Caco-2 (cell line): ENCODE measurements around the gene EFL1. TPM values are rescaled to one million over a fixed set of nuclear protein-coding genes. Genes with fewer than 3 reads are reported as not detected.

Experiments
- BruUV-seq: library from RNA; stranded (reverse); fragments of 400-500 nt; replicated peaks from 2 replicates; lab custom pipeline; 2021; lab: Mats Ljungman, UMichigan
- CTCF ChIA-PET: fragments of 300-600 bp; sonication (Branson Sonifier 250); formaldehyde crosslinking; loops from one replicate; lab custom pipeline; 2022; ENCODE audit warnings: antibody characterized with exemption; lab: Charles Lee
- POLR2A ChIA-PET: fragments of 300-600 bp; sonication (Branson Sonifier 250); formaldehyde crosslinking; loops from one replicate; lab custom pipeline; 2022; ENCODE audit warnings: antibody characterized with exemption; lab: Charles Lee
- DNase-seq, 2 experiments: peaks; one replicate each; pipeline versions ENCODE4 v3.0.0 to v3.0.0-alpha.2; 2020 to 2022
- H3K27me3 ChIP-seq: replicated peaks from 2 replicates; pipeline ENCODE4 v1.6.0; 2011; ENCODE audit warnings: low read length; ENCODE audit not compliant: control insufficient read depth, insufficient read depth
- H3K36me3 ChIP-seq: 2 replicates; pipeline ENCODE4 v1.5.1; 2011; ENCODE audit warnings: low read length; ENCODE audit not compliant: control insufficient read depth, insufficient read depth
- H3K4me1 ChIP-seq: fragments of 250-450 bp; sonication (Bioruptor Pico); 2 replicates; pipeline ENCODE4 v1.5.1; 2020; ENCODE audit warnings: mild to moderate bottlenecking
- H3K4me3 ChIP-seq: 2 replicates; pipeline ENCODE4 v1.5.1; 2011; ENCODE audit warnings: low read depth, mild to moderate bottlenecking, control low read depth, low read length
- H3K9me3 ChIP-seq: fragments of 250-450 bp; sonication (Bioruptor Pico); 2 replicates; pipeline ENCODE4 v1.5.1; 2020; ENCODE audit warnings: mild to moderate bottlenecking, moderate library complexity
- H3K27ac Mint-ChIP-seq: one replicate; pipeline ENCODE4 v1.8.0; 2022; ENCODE audit warnings: mixed read lengths; ENCODE audit not compliant: unreplicated experiment
- H3K27me3 Mint-ChIP-seq: one replicate; pipeline ENCODE4 v1.8.0; 2022; ENCODE audit warnings: mixed read lengths; ENCODE audit not compliant: insufficient read depth, unreplicated experiment
- H3K36me3 Mint-ChIP-seq: one replicate; pipeline ENCODE4 v1.8.0; 2022; ENCODE audit warnings: mild to moderate bottlenecking, mixed read lengths; ENCODE audit not compliant: insufficient read depth, unreplicated experiment
- H3K4me1 Mint-ChIP-seq: one replicate; pipeline ENCODE4 v1.8.0; 2022; ENCODE audit warnings: low read depth, mixed read lengths; ENCODE audit not compliant: unreplicated experiment
- H3K4me3 Mint-ChIP-seq: one replicate; pipeline ENCODE4 v1.8.0; 2022; ENCODE audit warnings: mild to moderate bottlenecking, moderate library complexity, mixed read lengths; ENCODE audit not compliant: unreplicated experiment
- H3K9me3 Mint-ChIP-seq: one replicate; pipeline ENCODE4 v1.8.0; 2022; ENCODE audit warnings: mixed read lengths; ENCODE audit not compliant: unreplicated experiment
- intact Hi-C: fragments of 100-400 bp; cut with micrococcal nuclease; formaldehyde crosslinking; loops from one replicate; pipeline ENCODE4 v1.10.0; 2022; ENCODE audit not compliant: unreplicated experiment
- total RNA-seq: library from RNA; stranded (reverse); gene quantifications from 2 replicates; pipeline ENCODE4 v1.2.3, GENCODE V29; 2022
- TF ChIP-seq, protein P1 (sequence below), 2 experiments: fragments of 200-600 bp in 1 of 2; IDR thresholded peaks; 1 replicate in 1 of 2; 2 replicates in 1 of 2; pipeline versions ENCODE4 v1.5.1 to v1.8.0; 2011 to 2022; ENCODE audit warnings: antibody characterized with exemption in 1 of 2, control low read depth in 1 of 2, inconsistent platforms in 1 of 2, low read depth in 1 of 2, low read length in 1 of 2, mild to moderate bottlenecking in 1 of 2, moderate library complexity in 1 of 2; ENCODE audit not compliant: insufficient read depth in 1 of 2, severe bottlenecking in 1 of 2, unreplicated experiment in 1 of 2

The EFL1 gene
- total RNA-seq, 1 experiment from 2014 or later: 10.3 TPM

DNA sequence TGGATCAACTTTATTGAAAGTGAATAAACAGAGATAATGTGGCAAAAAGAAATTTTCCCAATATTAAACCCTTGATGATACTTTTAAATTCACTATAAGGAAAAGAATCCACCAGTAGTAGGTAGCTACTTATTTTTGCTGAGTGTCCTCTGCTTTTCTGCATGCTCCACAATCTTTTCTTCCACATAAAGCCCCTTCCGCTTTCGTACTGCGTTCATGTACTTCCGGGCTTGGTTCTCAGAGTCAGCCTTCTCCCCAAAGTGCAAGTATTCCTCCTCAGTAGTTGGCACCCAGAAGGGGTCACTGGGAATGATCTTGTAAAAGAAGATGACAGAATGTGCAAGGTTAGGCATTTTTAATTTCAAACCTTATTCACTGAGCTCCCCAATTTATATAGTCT, 132.3 kb downstream of the EFL1 start:
- TF ChIP-seq, protein P1, sequence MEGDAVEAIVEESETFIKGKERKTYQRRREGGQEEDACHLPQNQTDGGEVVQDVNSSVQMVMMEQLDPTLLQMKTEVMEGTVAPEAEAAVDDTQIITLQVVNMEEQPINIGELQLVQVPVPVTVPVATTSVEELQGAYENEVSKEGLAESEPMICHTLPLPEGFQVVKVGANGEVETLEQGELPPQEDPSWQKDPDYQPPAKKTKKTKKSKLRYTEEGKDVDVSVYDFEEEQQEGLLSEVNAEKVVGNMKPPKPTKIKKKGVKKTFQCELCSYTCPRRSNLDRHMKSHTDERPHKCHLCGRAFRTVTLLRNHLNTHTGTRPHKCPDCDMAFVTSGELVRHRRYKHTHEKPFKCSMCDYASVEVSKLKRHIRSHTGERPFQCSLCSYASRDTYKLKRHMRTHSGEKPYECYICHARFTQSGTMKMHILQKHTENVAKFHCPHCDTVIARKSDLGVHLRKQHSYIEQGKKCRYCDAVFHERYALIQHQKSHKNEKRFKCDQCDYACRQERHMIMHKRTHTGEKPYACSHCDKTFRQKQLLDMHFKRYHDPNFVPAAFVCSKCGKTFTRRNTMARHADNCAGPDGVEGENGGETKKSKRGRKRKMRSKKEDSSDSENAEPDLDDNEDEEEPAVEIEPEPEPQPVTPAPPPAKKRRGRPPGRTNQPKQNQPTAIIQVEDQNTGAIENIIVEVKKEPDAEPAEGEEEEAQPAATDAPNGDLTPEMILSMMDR (IDR thresholded peaks at IDR 0.05; ENCODE audit: insufficient read depth in 1 of 2, low read depth in 1 of 2, low read length in 1 of 2, severe bottlenecking in 1 of 2, unreplicated experiment in 1 of 2): no peak
- no peak overlapping the region for H3K4me3 ChIP-seq

DNA sequence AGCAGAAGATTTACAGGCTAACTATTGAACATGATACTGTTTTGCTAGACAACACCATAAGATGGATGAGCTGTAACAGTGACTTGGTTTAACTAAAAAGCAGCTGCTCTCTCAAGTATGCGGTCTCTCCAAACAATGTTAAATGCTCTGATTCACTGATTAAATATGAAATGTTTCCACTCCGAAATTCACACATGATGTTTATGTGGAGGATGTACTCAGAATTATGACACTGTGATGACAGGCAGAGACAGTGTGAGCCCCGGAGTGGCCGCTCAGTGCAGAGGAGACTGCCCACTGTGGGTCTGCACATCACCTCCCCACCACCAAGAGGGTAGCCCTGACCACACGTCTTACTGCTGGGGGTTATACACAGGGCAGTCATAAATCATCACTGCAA, 132.8 kb downstream of the EFL1 start:
- DNase-seq: no peak
- TF ChIP-seq, protein P1 (IDR thresholded peaks at IDR 0.05; ENCODE audit: insufficient read depth in 1 of 2, low read depth in 1 of 2, low read length in 1 of 2, severe bottlenecking in 1 of 2, unreplicated experiment in 1 of 2): no peak
- H3K27ac Mint-ChIP-seq: no peak overlapping the region
- Histone ChIP-seq H3K27me3 (no peaks in the 10 kb centered on the region), H3K4me3 (no peak overlapping the region), H3K9me3 (no peaks in the 10 kb centered on the region), H3K4me1 (no peaks in the 10 kb centered on the region), H3K36me3 (no peaks in the 10 kb centered on the region)
- peaks cover 13% of the 10 kb centered on the region for H3K36me3 Mint-ChIP-seq
- no peaks in the 10 kb centered on the region for H3K4me1 Mint-ChIP-seq
- ChIA-PET CTCF (no interaction called here), POLR2A (no interaction called here)
- H3K4me3 Mint-ChIP-seq: no peak overlapping the region
- no TSS peak for BruUV-seq
- no peaks in the 10 kb centered on the region for H3K27me3 Mint-ChIP-seq
- no peaks in the 10 kb centered on the region for H3K9me3 Mint-ChIP-seq
- intact Hi-C loops: no loop called here

More for the DNA sequence above, 132.3 kb downstream of the EFL1 start:
- CTCF ChIA-PET: interaction anchor here (1.4 kb wide), 1 partner anchor 22 kb away, joined by 6 read pairs; no protein-coding TSS in a partner anchor
- Mint-ChIP-seq H3K27me3 (no peaks in the 10 kb centered on the region), H3K4me3 (no peak overlapping the region), H3K36me3 (peaks cover 13% of the 10 kb centered on the region), H3K9me3 (no peaks in the 10 kb centered on the region), H3K4me1 (no peaks in the 10 kb centered on the region), H3K27ac (no peak overlapping the region)
- Histone ChIP-seq H3K9me3 (no peaks in the 10 kb centered on the region), H3K36me3 (no peaks in the 10 kb centered on the region), H3K4me1 (no peaks in the 10 kb centered on the region), H3K27me3 (no peaks in the 10 kb centered on the region)
- BruUV-seq: no TSS peak
- intact Hi-C loops: no loop called here
- no peak for DNase-seq
- POLR2A ChIA-PET: no interaction called here

DNA sequence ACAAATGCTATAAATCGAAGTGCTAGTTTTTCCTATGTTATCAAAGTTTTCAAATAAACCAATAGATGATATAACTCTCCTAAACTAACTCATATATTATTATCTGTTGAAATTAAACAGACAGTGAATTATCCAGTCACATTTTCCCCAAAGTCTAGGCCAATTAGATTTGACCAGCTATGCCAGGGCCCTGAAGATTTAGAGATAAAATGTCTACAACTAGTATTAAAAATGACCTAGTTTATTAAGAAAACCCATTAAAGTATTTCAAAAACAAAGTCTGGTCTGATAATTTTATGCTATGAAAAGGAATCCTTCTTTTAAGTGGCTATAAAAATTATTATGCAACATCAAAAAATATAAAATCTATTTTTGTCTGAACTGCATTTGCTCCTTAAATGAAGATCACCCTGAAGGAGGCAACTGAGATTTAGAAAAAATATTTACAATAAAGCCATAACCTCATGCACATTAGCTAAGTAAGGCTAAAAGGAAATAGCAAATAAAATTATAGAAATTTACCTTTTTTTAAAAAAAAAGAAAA, 133.3 kb downstream of the EFL1 start:
- H3K4me1 ChIP-seq: no peaks in the 10 kb centered on the region
- no peaks in the 10 kb centered on the region for H3K4me1 Mint-ChIP-seq
- peaks cover 13% of the 10 kb centered on the region for H3K36me3 Mint-ChIP-seq
- no peak overlapping the region for H3K4me3 ChIP-seq
- intact Hi-C loops: no loop called here
- ChIA-PET POLR2A (no interaction called here), CTCF (no interaction called here)
- H3K27me3 ChIP-seq: no peaks in the 10 kb centered on the region
- BruUV-seq: no TSS peak
- H3K27ac Mint-ChIP-seq: no peak overlapping the region
- TF ChIP-seq, protein P1 (IDR thresholded peaks at IDR 0.05; ENCODE audit: insufficient read depth in 1 of 2, low read depth in 1 of 2, low read length in 1 of 2, severe bottlenecking in 1 of 2, unreplicated experiment in 1 of 2): no peak
- no peaks in the 10 kb centered on the region for H3K9me3 Mint-ChIP-seq
- H3K36me3 ChIP-seq: no peaks in the 10 kb centered on the region
- H3K9me3 ChIP-seq: no peaks in the 10 kb centered on the region
- H3K27me3 Mint-ChIP-seq: no peaks in the 10 kb centered on the region
- no peak overlapping the region for H3K4me3 Mint-ChIP-seq
- no peak for DNase-seq
